Astrocyte (in vitro differentiated cells and primary cell): ENCODE measurements around the gene MAGI3. TPM values are rescaled to one million over a fixed set of nuclear protein-coding genes. Genes with fewer than 3 reads are reported as not detected.

Source experiments
- DNase-seq: peaks from one replicate; pipeline ENCODE4 v3.0.0-alpha.2; 2010; ENCODE audit warnings: low read depth
- FAIRE-seq: peaks from 2 replicates; lab custom pipeline; 2011; peaks lifted over from hg19 to GRCh38; lab: Jason Lieb, UNC
- H2AFZ ChIP-seq: 2 replicates; pipeline ENCODE4 v1.6.0; 2012; ENCODE audit warnings: low read depth, low read length, inconsistent platforms
- H3K27ac ChIP-seq: 2 replicates; pipeline ENCODE4 v1.5.1; 2011; ENCODE audit warnings: low read depth, low read length, inconsistent platforms
- H3K27me3 ChIP-seq: 2 replicates; pipeline ENCODE4 v1.6.0; 2011; ENCODE audit warnings: low read length, inconsistent platforms; ENCODE audit not compliant: insufficient read depth
- H3K36me3 ChIP-seq: 2 replicates; pipeline ENCODE4 v1.5.1; 2011; ENCODE audit warnings: low read length, inconsistent platforms; ENCODE audit not compliant: insufficient read depth
- H3K4me1 ChIP-seq: 2 replicates; pipeline ENCODE4 v1.5.1; 2011; ENCODE audit warnings: low read length, inconsistent platforms; ENCODE audit not compliant: insufficient read depth
- H3K4me2 ChIP-seq: 2 replicates; pipeline ENCODE4 v1.6.0; 2012; ENCODE audit warnings: low read length, inconsistent platforms
- H3K4me3 ChIP-seq: 2 replicates; pipeline ENCODE4 v1.5.1; 2011; ENCODE audit warnings: low read depth, mild to moderate bottlenecking, low read length, inconsistent platforms; ENCODE audit not compliant: insufficient read depth
- H3K79me2 ChIP-seq: 2 replicates; pipeline ENCODE4 v1.6.0; 2012; ENCODE audit warnings: mild to moderate bottlenecking, low read length, inconsistent platforms; ENCODE audit not compliant: insufficient read depth
- H3K9ac ChIP-seq: 2 replicates; pipeline ENCODE4 v1.6.0; 2012; ENCODE audit warnings: mild to moderate bottlenecking, low read length, inconsistent platforms
- H3K9me3 ChIP-seq: 2 replicates; pipeline ENCODE4 v1.5.1; 2012; ENCODE audit warnings: low read depth, mild to moderate bottlenecking, low read length, inconsistent platforms; ENCODE audit not compliant: insufficient read depth
- H4K20me1 ChIP-seq: 2 replicates; pipeline ENCODE4 v1.6.0; 2012; ENCODE audit warnings: low read length, inconsistent platforms; ENCODE audit not compliant: insufficient read depth
- H3K27ac Mint-ChIP-seq: one replicate; pipeline ENCODE4 v1.8.0; 2021; ENCODE audit warnings: mild to moderate bottlenecking, mixed read lengths; ENCODE audit not compliant: unreplicated experiment
- H3K27me3 Mint-ChIP-seq: one replicate; pipeline ENCODE4 v1.8.0; 2021; ENCODE audit warnings: low read depth, mixed read lengths; ENCODE audit not compliant: unreplicated experiment
- H3K36me3 Mint-ChIP-seq: one replicate; pipeline ENCODE4 v1.8.0; 2021; ENCODE audit warnings: low read depth, mixed read lengths; ENCODE audit not compliant: unreplicated experiment
- H3K4me1 Mint-ChIP-seq: one replicate; pipeline ENCODE4 v1.8.0; 2021; ENCODE audit warnings: low read depth, mixed read lengths; ENCODE audit not compliant: unreplicated experiment
- H3K4me3 Mint-ChIP-seq: one replicate; pipeline ENCODE4 v1.8.0; 2021; ENCODE audit warnings: mild to moderate bottlenecking, moderate library complexity, mixed read lengths; ENCODE audit not compliant: unreplicated experiment
- H3K9me3 Mint-ChIP-seq: one replicate; pipeline ENCODE4 v1.8.0; 2021; ENCODE audit warnings: mild to moderate bottlenecking, mixed read lengths; ENCODE audit not compliant: unreplicated experiment
- CTCF ChIP-seq: IDR thresholded peaks from 2 replicates; pipeline ENCODE4 v1.5.1; 2011; ENCODE audit warnings: low read depth, mild to moderate bottlenecking, inconsistent platforms, low read length, moderate library complexity; ENCODE audit not compliant: insufficient read depth
- EZH2 ChIP-seq: IDR thresholded peaks from 2 replicates; pipeline ENCODE4 v1.6.1; 2012; ENCODE audit warnings: mild to moderate bottlenecking, low read length, inconsistent platforms; ENCODE audit not compliant: insufficient read depth
- total RNA-seq: library from RNA; stranded (reverse); gene quantifications from 2 replicates; pipeline ENCODE4 v1.2.1, GENCODE V29; 2021

Gene MAGI3
- total RNA-seq, 1 donor from 2014 or later: 16.5 TPM

DNA sequence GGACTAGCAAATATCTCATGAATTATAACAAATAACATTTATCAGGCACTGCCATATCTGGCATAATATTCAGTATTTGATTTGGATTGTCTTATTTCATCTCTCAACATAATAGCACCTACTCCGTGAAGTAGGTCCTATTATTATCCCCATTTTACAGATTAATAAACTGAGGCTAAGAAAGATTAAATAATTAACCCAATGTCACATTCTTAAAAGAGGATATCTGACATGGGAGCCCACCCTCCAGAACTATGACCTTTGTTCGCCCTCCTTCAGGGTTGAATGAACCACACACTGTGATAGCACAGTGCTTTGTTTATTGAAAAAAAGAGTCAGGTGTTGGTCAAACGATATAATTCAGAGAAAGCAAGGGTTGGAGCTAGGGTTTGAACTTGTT lies 19.4 kb upstream of the MAGI3 start:
- H3K27me3 Mint-ChIP-seq: no peaks in the 10 kb centered on the region
- Histone ChIP-seq H3K9me3 (no peaks in the 10 kb centered on the region), H3K4me1 (no peaks in the 10 kb centered on the region), H3K9ac (no peak overlapping the region), H3K79me2 (no peaks in the 10 kb centered on the region), H3K4me3 (no peak overlapping the region), H3K27me3 (no peaks in the 10 kb centered on the region), H2AFZ (no peak overlapping the region), H3K36me3 (no peaks in the 10 kb centered on the region), H4K20me1 (no peaks in the 10 kb centered on the region), H3K4me2 (no peak overlapping the region), H3K27ac (no peak overlapping the region)
- TF ChIP-seq EZH2: no peak
- no peak for TF ChIP-seq CTCF
- no peaks in the 10 kb centered on the region for H3K9me3 Mint-ChIP-seq
- H3K4me3 Mint-ChIP-seq: no peak overlapping the region
- no peak for FAIRE-seq
- no peaks in the 10 kb centered on the region for H3K36me3 Mint-ChIP-seq
- H3K4me1 Mint-ChIP-seq: no peaks in the 10 kb centered on the region
- DNase-seq: no peak
- H3K27ac Mint-ChIP-seq: no peak overlapping the region

DNA sequence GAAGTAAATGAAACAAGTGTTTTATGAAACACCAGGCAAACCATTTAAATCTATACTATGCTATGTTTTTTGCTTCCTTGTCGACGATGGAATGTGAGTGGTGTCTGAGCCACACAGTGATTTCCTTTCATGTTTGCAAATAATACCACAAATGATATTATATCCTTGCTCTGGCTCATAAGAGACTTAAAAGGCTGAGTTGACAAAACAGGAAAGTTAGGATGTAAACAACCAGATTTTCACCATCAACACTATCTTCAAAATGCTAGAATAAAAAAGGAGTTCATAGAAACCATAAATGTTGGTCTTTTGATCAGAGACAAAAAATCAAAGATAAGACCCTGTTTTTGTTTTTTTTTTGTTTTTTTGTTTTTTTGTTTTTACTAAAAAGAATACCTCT lies 17.8 kb upstream of the MAGI3 start:
- Histone ChIP-seq H2AFZ (no peak overlapping the region), H3K4me1 (no peaks in the 10 kb centered on the region), H3K27me3 (no peaks in the 10 kb centered on the region), H3K4me2 (no peak overlapping the region), H4K20me1 (no peaks in the 10 kb centered on the region), H3K9ac (no peak overlapping the region), H3K79me2 (no peaks in the 10 kb centered on the region), H3K4me3 (no peak overlapping the region), H3K27ac (no peak overlapping the region), H3K36me3 (no peaks in the 10 kb centered on the region), H3K9me3 (no peaks in the 10 kb centered on the region)
- H3K4me1 Mint-ChIP-seq: no peaks in the 10 kb centered on the region
- no peak for FAIRE-seq
- no peak overlapping the region for H3K4me3 Mint-ChIP-seq
- H3K27ac Mint-ChIP-seq: no peak overlapping the region
- no peaks in the 10 kb centered on the region for H3K36me3 Mint-ChIP-seq
- no peak for TF ChIP-seq CTCF
- no peak for TF ChIP-seq EZH2
- no peaks in the 10 kb centered on the region for H3K27me3 Mint-ChIP-seq
- H3K9me3 Mint-ChIP-seq: no peaks in the 10 kb centered on the region
- DNase-seq: no peak

DNA sequence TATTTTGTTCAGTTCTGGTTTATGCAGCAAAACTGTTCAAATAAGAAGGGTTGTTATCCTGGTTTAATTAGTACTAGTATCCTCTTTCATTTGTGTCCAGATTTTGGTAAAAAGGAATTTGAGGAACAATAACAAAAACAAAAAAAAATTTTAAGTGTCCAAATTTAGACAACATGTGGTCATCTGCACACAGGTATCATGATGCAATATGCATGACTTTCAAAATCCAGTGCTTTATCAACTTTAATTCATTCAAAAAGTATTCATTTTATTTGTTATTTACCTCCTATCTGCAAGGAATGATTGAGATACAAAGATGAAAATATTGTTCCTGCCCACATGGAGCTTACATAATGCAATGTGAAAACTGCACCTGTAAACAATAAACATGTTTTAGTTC lies 16.7 kb upstream of the MAGI3 start:
- no peaks in the 10 kb centered on the region for H3K4me1 Mint-ChIP-seq
- H3K27ac Mint-ChIP-seq: no peak overlapping the region
- TF ChIP-seq EZH2 (no peak), CTCF (no peak)
- Histone ChIP-seq H4K20me1 (no peaks in the 10 kb centered on the region), H3K9ac (no peak overlapping the region), H3K4me3 (no peak overlapping the region), H3K79me2 (no peaks in the 10 kb centered on the region), H3K27ac (no peak overlapping the region), H2AFZ (no peak overlapping the region), H3K4me2 (no peak overlapping the region), H3K4me1 (no peaks in the 10 kb centered on the region), H3K27me3 (no peaks in the 10 kb centered on the region), H3K9me3 (no peaks in the 10 kb centered on the region), H3K36me3 (no peaks in the 10 kb centered on the region)
- no peaks in the 10 kb centered on the region for H3K27me3 Mint-ChIP-seq
- no peaks in the 10 kb centered on the region for H3K36me3 Mint-ChIP-seq
- H3K9me3 Mint-ChIP-seq: no peaks in the 10 kb centered on the region
- FAIRE-seq: no peak
- no peak overlapping the region for H3K4me3 Mint-ChIP-seq
- DNase-seq: no peak
